Spleen (tissue), 7 donors: ENCODE data around the gene PGAM2.
"Not testable (repeated sequence)": the region's sequence is repeated elsewhere in the genome, so short reads cannot be mapped to it uniquely, and the experiment has no call there.

Experiments used
- POLR2A ChIP-seq, 3 donors: fragments of 450-650 bp; IDR thresholded peaks; one replicate each; pipeline ENCODE4 v1.5.1; 2017; ENCODE audit warnings: antibody characterized with exemption in 3 of 3, mild to moderate bottlenecking in 1 of 3
- TF ChIP-seq, protein P1 (sequence below), 11 experiments: fragments of 200-600 bp in 7 of 11; fragments of 450-650 bp in 4 of 11; sonication (generic) in 4 of 11; IDR thresholded peaks in 8 of 11; conservative IDR thresholded peaks in 3 of 11; 1 replicate in 7 of 11; 2 replicates in 4 of 11; pipeline versions ENCODE4 v1.4.0 to v1.8.0; 2016 to 2021; ENCODE audit warnings: antibody characterized with exemption in 11 of 11, inconsistent platforms in 4 of 11, mild to moderate bottlenecking in 1 of 11
- donor health status: DM: no; HTN: no; CAD: no; lungs with moderate emphysema.
- donor health status: DM: no; HTN: no; CAD: no.
- donor health status: DM: no; HTN: no; CAD: no.

DNA sequence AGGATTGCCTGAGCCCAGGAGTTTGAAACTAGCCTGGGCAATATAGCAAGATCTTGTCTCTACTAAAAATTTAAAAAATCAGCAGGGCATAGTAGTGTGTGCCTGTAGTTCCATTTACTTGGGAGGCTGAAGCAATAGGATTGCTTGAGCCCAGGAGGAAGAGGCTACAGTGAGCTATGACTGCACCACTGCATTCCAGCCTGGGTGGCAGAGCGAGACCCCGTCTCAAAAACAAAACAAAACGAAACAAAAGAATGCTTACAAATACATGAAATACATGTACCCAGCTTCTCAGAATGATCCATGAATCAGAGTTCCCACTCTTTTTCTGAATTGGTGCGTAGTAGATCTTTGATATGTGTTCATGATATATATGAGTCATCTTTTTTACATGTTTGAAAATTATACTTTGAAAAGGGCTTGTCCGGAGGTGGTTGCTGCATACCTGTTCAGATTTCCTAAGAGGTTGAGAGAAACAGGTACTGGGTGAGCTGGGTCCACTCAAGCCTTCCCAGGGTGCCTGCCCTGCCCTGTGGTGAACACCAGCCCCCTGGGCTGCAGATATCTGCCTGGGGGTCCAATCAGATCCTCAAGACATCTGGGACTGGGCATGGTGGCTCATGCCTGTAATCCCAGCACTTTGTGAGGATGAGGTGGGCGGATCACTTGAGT is 42.4 kb downstream of the PGAM2 start:
- TF ChIP-seq, protein P1, sequence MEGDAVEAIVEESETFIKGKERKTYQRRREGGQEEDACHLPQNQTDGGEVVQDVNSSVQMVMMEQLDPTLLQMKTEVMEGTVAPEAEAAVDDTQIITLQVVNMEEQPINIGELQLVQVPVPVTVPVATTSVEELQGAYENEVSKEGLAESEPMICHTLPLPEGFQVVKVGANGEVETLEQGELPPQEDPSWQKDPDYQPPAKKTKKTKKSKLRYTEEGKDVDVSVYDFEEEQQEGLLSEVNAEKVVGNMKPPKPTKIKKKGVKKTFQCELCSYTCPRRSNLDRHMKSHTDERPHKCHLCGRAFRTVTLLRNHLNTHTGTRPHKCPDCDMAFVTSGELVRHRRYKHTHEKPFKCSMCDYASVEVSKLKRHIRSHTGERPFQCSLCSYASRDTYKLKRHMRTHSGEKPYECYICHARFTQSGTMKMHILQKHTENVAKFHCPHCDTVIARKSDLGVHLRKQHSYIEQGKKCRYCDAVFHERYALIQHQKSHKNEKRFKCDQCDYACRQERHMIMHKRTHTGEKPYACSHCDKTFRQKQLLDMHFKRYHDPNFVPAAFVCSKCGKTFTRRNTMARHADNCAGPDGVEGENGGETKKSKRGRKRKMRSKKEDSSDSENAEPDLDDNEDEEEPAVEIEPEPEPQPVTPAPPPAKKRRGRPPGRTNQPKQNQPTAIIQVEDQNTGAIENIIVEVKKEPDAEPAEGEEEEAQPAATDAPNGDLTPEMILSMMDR (IDR thresholded peaks at IDR 0.05 in 8 of 11, conservative IDR thresholded peaks at IDR 0.05 in 3 of 11), result not testable (repeated sequence)
- not testable (repeated sequence) for TF ChIP-seq POLR2A (IDR thresholded peaks at IDR 0.05)
